GM18861 (cell line): ENCODE data around the gene BEST4.
"Not testable (repeated sequence)": the region's sequence is repeated elsewhere in the genome, so short reads cannot be mapped to it uniquely, and the experiment has no call there.

Experiments
- ATAC-seq: cut with Tn5 transposase; IDR thresholded peaks from one replicate; pipeline ENCODE4 v1.9.1; 2021; ENCODE audit not compliant: unreplicated experiment

BEST4 gene

GRCh38 chr1:44819608-44820327 is 31.8 kb upstream of the BEST4 start:
- ATAC-seq, result peak; percentile 72

GRCh38 chr1:44819196-44819607 is 31.2 kb upstream of the BEST4 start:
- ATAC-seq, result no peak

- ATAC-seq, result no peak
These were observed 30.0 kb upstream of the BEST4 start for GRCh38 chr1:44817771-44818495.

- no peak for ATAC-seq
These were observed 29.3 kb upstream of the BEST4 start for GRCh38 chr1:44817307-44817706.

- ATAC-seq, result not testable (repeated sequence)
These were observed 28.0 kb upstream of the BEST4 start for GRCh38 chr1:44815926-44816325.

GRCh38 chr1:44812822-44813543 is 25.0 kb upstream of the BEST4 start:
- ATAC-seq, result no peak

GRCh38 chr1:44811234-44811633 is 23.3 kb upstream of the BEST4 start:
- no peak for ATAC-seq

GRCh38 chr1:44810762-44811105 is 22.8 kb upstream of the BEST4 start:
- ATAC-seq, result not testable (repeated sequence)

- ATAC-seq, result no peak
These were observed 22.3 kb upstream of the BEST4 start for GRCh38 chr1:44810101-44810761.

GRCh38 chr1:44808938-44809917 is 21.3 kb upstream of the BEST4 start:
- ATAC-seq, result peak; percentile 47

- ATAC-seq, result peak; percentile 29
These were observed 20.3 kb upstream of the BEST4 start, which contains the start of gene BTBD19 for GRCh38 chr1:44808063-44808937. Gene BTBD19, plus strand, starts transcription at chr1:44808523. Its CDS starts 298 bp downstream, at chr1:44808821.

- ATAC-seq, result peak; percentile 17
These were observed 19.5 kb upstream of the BEST4 start for GRCh38 chr1:44807364-44808062.

GRCh38 chr1:44806704-44807363 is 18.9 kb upstream of the BEST4 start, which contains the start of gene DYNLT4:
Gene DYNLT4, minus strand, starts transcription at chr1:44807351. Its CDS starts 683 bp downstream, at chr1:44806668.
- no peak for ATAC-seq

- no peak for ATAC-seq
These were observed 18.2 kb upstream of the BEST4 start for GRCh38 chr1:44806025-44806703.

GRCh38 chr1:44805311-44806024 is 17.5 kb upstream of the BEST4 start:
- ATAC-seq, result no peak

- no peak for ATAC-seq
These were observed 15.5 kb upstream of the BEST4 start for GRCh38 chr1:44803312-44804095.
